ENCODE results near the gene LHFPL5. TPM values are rescaled to one million over a fixed set of nuclear protein-coding genes. Genes with fewer than 3 reads are reported as not detected.

The LHFPL5 gene
- total and polyA plus RNA-seq, 2 experiments from 2014 or later, result not detected

- Histone ChIP-seq H3K4me3 (no peak overlapping the region), H3K9me2 (ENCODE audit: insufficient read depth) (no peaks in the 10 kb centered on the region), H3K9ac (no peak overlapping the region), H3K79me2 (ENCODE audit: insufficient read depth) (no peaks in the 10 kb centered on the region), H3K27me3 (replicated peaks; ENCODE audit: insufficient read depth) (no peaks in the 10 kb centered on the region), H2AFZ (peak overlapping the region; percentile 69), H3K9me3 (ENCODE audit: low read depth) (no peaks in the 10 kb centered on the region), H3F3A (ENCODE audit: insufficient read depth) (no peaks in the 10 kb centered on the region), H3K27ac (no peak overlapping the region), H3K4me1 (ENCODE audit: insufficient read depth) (peaks cover 10% of the 10 kb centered on the region), H4K20me1 (ENCODE audit: insufficient read depth) (no peaks in the 10 kb centered on the region), H3K36me3 (ENCODE audit: low read depth) (no peaks in the 10 kb centered on the region), H3K4me2 (ENCODE audit: unreplicated experiment) (peak overlapping the region; percentile 61)
- TF ChIP-seq EZH2 (IDR thresholded peaks at IDR 0.05; ENCODE audit: insufficient read depth, poor library complexity, severe bottlenecking) (no peak), EZH2phosphoT487 (IDR thresholded peaks at IDR 0.05; ENCODE audit: insufficient read depth, low read depth) (no peak)
- no peak for DNase-seq
- 39 to 51% methylated on average over 6 of the region's 6 CpGs for WGBS, 2 experiments (ENCODE audit: low coverage in 1 of 2, low lambda C conversion rate in 2 of 2, missing lambda C conversion rate in 2 of 2)
- in situ Hi-C loops (cut with MboI), result no loop called here
Observed at GRCh38 chr6:35811699-35811995, 6.5 kb downstream of the LHFPL5 start.

GRCh38 chr6:35817515-35817914 is 12.4 kb downstream of the LHFPL5 start:
- no peak overlapping the region for H3K9ac ChIP-seq
- no peak for DNase-seq
- in situ Hi-C loops (cut with MboI), result no loop called here

GRCh38 chr6:35823601-35824000 is 18.4 kb downstream of the LHFPL5 start:
- TF ChIP-seq EZH2phosphoT487 (IDR thresholded peaks at IDR 0.05; ENCODE audit: insufficient read depth, low read depth) (no peak), EZH2 (IDR thresholded peaks at IDR 0.05; ENCODE audit: insufficient read depth, poor library complexity, severe bottlenecking) (no peak)
- Histone ChIP-seq H3K27me3 (replicated peaks; ENCODE audit: insufficient read depth) (no peaks in the 10 kb centered on the region), H3K79me2 (ENCODE audit: insufficient read depth) (no peaks in the 10 kb centered on the region), H2AFZ (no peak overlapping the region), H3K9me2 (ENCODE audit: insufficient read depth) (no peaks in the 10 kb centered on the region), H3K4me2 (ENCODE audit: unreplicated experiment) (no peak overlapping the region), H3K4me1 (ENCODE audit: insufficient read depth) (no peaks in the 10 kb centered on the region), H4K20me1 (ENCODE audit: insufficient read depth) (no peaks in the 10 kb centered on the region), H3K9me3 (ENCODE audit: low read depth) (no peaks in the 10 kb centered on the region), H3K27ac (no peak overlapping the region), H3K9ac (no peak overlapping the region), H3F3A (ENCODE audit: insufficient read depth) (no peaks in the 10 kb centered on the region), H3K4me3 (no peak overlapping the region), H3K36me3 (ENCODE audit: low read depth) (no peaks in the 10 kb centered on the region)
- WGBS, 2 experiments (ENCODE audit: low coverage in 1 of 2, low lambda C conversion rate in 2 of 2, missing lambda C conversion rate in 2 of 2), result 44 to 52% methylated on average over 2 of the region's 2 CpGs
- no peak for DNase-seq
- in situ Hi-C loops (cut with MboI), result no loop called here

More at GRCh38 chr6:35817515-35817914, 12.4 kb downstream of the LHFPL5 start:
- Histone ChIP-seq H3K9me3 (ENCODE audit: low read depth) (no peaks in the 10 kb centered on the region), H4K20me1 (ENCODE audit: insufficient read depth) (no peaks in the 10 kb centered on the region), H3K27ac (no peak overlapping the region), H3K27me3 (replicated peaks; ENCODE audit: insufficient read depth) (no peaks in the 10 kb centered on the region), H3K4me3 (no peak overlapping the region), H3K36me3 (ENCODE audit: low read depth) (no peaks in the 10 kb centered on the region), H3K4me1 (ENCODE audit: insufficient read depth) (no peaks in the 10 kb centered on the region), H3K79me2 (ENCODE audit: insufficient read depth) (no peaks in the 10 kb centered on the region), H3K9me2 (ENCODE audit: insufficient read depth) (no peaks in the 10 kb centered on the region), H3K4me2 (ENCODE audit: unreplicated experiment) (no peak overlapping the region), H2AFZ (no peak overlapping the region), H3F3A (ENCODE audit: insufficient read depth) (no peaks in the 10 kb centered on the region)
- TF ChIP-seq EZH2phosphoT487 (IDR thresholded peaks at IDR 0.05; ENCODE audit: insufficient read depth, low read depth) (no peak), EZH2 (IDR thresholded peaks at IDR 0.05; ENCODE audit: insufficient read depth, poor library complexity, severe bottlenecking) (no peak)

GRCh38 chr6:35824552-35825192 is 19.5 kb downstream of the LHFPL5 start:
- Histone ChIP-seq H3F3A (ENCODE audit: insufficient read depth) (no peaks in the 10 kb centered on the region), H3K27ac (no peak overlapping the region), H3K9me3 (ENCODE audit: low read depth) (no peaks in the 10 kb centered on the region), H3K79me2 (ENCODE audit: insufficient read depth) (no peaks in the 10 kb centered on the region), H3K4me3 (no peak overlapping the region), H3K9ac (no peak overlapping the region), H3K9me2 (ENCODE audit: insufficient read depth) (no peaks in the 10 kb centered on the region), H2AFZ (no peak overlapping the region), H3K27me3 (replicated peaks; ENCODE audit: insufficient read depth) (no peaks in the 10 kb centered on the region), H3K4me1 (ENCODE audit: insufficient read depth) (no peaks in the 10 kb centered on the region), H3K36me3 (ENCODE audit: low read depth) (no peaks in the 10 kb centered on the region), H4K20me1 (ENCODE audit: insufficient read depth) (no peaks in the 10 kb centered on the region), H3K4me2 (ENCODE audit: unreplicated experiment) (no peak overlapping the region)
- no peak for DNase-seq
- 77 to 78% methylated on average over 5 of the region's 5 CpGs for WGBS, 2 experiments (ENCODE audit: low coverage in 1 of 2, low lambda C conversion rate in 2 of 2, missing lambda C conversion rate in 2 of 2)
- TF ChIP-seq EZH2phosphoT487 (IDR thresholded peaks at IDR 0.05; ENCODE audit: insufficient read depth, low read depth) (no peak), EZH2 (IDR thresholded peaks at IDR 0.05; ENCODE audit: insufficient read depth, poor library complexity, severe bottlenecking) (no peak)
- in situ Hi-C loops (cut with MboI), result no loop called here

GRCh38 chr6:35829306-35829705 is 24.2 kb downstream of the LHFPL5 start:
- no peak overlapping the region for H3K4me3 ChIP-seq
- H3K9me3 ChIP-seq (ENCODE audit: low read depth), result no peaks in the 10 kb centered on the region
- in situ Hi-C loops (cut with MboI), result no loop called here
- H2AFZ ChIP-seq, result no peak overlapping the region
- H3K27ac ChIP-seq, result no peak overlapping the region
- no peaks in the 10 kb centered on the region for H4K20me1 ChIP-seq (ENCODE audit: insufficient read depth)
- DNase-seq, result no peak
- 93 to 96% methylated on average over 5 of the region's 5 CpGs for WGBS, 2 experiments (ENCODE audit: low coverage in 1 of 2, low lambda C conversion rate in 2 of 2, missing lambda C conversion rate in 2 of 2)
- no peaks in the 10 kb centered on the region for H3K27me3 ChIP-seq (replicated peaks; ENCODE audit: insufficient read depth)
- H3K9me2 ChIP-seq (ENCODE audit: insufficient read depth), result no peaks in the 10 kb centered on the region
- H3K79me2 ChIP-seq (ENCODE audit: insufficient read depth), result no peaks in the 10 kb centered on the region
- no peak for TF ChIP-seq EZH2phosphoT487 (IDR thresholded peaks at IDR 0.05; ENCODE audit: insufficient read depth, low read depth)
- TF ChIP-seq EZH2 (IDR thresholded peaks at IDR 0.05; ENCODE audit: insufficient read depth, poor library complexity, severe bottlenecking), result no peak
- H3K9ac ChIP-seq, result no peak overlapping the region
- 0 out of 2 replicates have a peak, but pooled peaks cover 8% of the 10 kb centered on the region for H3K36me3 ChIP-seq (ENCODE audit: low read depth)
- H3F3A ChIP-seq (ENCODE audit: insufficient read depth), result no peaks in the 10 kb centered on the region
- no peak overlapping the region for H3K4me2 ChIP-seq (ENCODE audit: unreplicated experiment)
- no peaks in the 10 kb centered on the region for H3K4me1 ChIP-seq (ENCODE audit: insufficient read depth)

Data from GM23248 (cell line).